Esophagus mucosa (tissue), 1 donor: ENCODE data around the gene MPP2. TPM values are rescaled to one million over a fixed set of nuclear protein-coding genes. Genes with fewer than 3 reads are reported as not detected.
"Not testable (repeated sequence)": the region's sequence is repeated elsewhere in the genome, so short reads cannot be mapped to it uniquely, and the experiment has no call there.

Experiments
- ATAC-seq: fragments of 200-7000 bp; cut with Tn5 transposase; one replicate; pipeline ENCODE4 v1.9.1; 2020
- total RNA-seq: library from RNA; stranded (reverse); gene quantifications from one replicate; pipeline ENCODE4 v1.2.4, GENCODE V29; 2023
- donor health status: DM: yes; HTN: yes; CAD: no.

MPP2 gene
- total RNA-seq, 1 donor from 2014 or later = 0.32 TPM

DNA sequence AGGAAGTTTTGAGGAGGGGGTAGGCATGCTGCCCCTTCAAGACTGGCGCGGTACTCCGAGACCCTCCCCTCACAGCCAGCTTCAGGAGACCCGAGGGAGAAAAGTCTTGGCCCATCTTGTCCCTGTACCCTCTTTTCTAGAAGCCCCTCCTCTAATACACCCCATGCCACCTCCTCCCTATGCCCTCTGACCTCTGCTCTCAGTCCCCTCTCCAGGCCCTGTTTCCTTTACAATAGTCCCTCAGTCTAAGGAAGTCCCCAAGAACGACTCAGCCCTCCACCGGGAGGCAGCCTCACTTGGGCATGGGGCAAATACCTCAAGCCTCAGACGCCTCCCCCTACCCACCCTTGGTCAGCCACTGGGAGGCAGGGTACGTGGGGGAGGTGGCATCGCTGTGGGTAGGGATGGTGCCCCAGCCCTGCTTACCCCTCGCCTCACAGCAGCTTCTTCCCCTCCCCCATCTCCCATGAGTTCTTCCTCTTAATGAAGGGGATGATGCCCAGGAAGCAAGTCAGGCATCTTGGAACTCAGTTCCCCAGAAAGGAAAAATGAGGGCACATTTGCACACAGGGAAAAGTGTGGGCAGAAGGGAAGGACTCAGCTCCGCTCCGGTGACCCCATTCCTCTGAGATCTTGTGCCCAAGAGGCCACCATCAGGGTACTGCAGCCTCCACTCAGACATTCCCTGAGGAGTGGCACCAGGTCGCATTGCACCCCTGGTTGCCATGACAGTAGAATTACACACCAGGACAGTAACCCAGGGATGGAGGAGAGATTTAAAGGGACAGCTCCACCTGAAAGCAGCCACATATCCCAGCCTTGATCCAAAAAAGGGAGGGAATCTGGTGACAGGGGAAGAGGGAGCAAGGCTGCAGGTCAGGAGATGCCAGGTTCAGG lies 6.2 kb downstream of the MPP2 start:
- ATAC-seq = no peak

DNA sequence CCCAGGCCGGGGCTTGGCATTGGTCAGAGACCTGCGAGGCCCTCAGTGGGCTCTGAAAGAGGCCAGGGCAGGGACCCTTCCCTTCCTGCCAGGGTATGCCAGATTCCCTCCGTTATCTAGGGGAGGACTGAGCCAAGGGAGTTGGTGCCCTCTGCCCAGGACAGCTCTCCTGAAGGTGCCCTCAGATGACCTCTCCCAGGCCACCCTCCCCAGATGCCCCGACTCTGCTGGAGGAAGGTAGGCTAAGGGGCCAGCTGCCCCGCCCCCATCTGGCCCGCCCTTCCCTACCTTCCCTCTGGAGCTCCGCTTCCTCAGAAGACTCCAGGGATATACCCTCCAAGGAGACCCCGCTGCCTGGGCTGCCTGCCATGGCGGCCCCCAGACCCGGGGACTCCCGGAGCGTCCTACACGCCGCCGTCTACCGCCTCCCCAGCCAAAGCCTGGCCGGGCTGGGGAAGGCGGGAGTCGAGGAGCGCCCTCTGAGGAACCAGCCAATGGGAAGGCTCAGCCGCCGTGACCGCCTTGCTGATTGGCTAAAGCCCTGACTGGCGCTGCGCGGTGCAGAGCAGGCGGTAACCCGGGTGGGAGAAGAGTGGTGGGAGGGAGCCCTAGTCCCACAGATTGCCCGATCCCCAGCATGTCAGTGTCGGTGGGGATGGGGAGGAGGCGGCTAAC lies 7.0 kb downstream of the MPP2 start:
- ATAC-seq = peak; percentile 86

DNA sequence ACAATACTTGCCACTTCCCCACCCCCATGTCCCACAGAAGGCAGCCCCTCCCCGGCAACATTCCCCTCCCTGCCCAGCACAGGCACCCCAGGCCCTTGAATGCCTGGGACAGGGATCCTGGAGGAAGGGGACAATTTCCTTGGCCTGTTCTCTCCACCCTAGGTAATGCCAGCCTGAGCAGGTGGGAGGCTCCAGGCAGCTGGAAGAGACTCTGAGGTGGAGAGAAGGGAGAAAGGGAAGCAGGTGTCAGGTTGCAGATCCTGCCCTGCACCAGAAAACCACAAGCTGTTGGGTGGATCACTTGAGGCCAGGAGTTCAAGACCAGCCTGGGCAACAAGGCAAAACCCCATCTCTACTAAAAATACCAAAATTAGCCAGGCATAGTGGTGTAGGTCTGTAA lies 8.9 kb downstream of the MPP2 start:
- no peak for ATAC-seq

DNA sequence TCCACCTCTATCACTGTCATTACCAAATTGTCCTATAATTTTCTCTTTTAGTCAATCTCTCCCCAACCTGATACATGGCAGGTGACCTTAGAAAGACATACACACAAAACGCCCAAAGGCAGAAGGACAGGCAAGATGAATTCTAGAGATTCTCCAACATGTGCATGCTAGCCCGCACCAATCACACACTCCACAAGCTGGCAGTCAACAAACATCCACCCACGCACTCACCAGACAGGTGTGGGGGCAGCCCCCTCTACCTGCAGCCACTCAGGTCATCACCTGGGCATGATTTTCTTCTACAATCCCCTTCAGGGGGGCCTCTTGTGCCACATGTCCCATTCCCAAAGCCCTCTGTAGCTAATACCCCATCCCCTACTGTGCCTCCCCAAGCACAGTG lies 9.5 kb downstream of the MPP2 start:
- no peak for ATAC-seq

DNA sequence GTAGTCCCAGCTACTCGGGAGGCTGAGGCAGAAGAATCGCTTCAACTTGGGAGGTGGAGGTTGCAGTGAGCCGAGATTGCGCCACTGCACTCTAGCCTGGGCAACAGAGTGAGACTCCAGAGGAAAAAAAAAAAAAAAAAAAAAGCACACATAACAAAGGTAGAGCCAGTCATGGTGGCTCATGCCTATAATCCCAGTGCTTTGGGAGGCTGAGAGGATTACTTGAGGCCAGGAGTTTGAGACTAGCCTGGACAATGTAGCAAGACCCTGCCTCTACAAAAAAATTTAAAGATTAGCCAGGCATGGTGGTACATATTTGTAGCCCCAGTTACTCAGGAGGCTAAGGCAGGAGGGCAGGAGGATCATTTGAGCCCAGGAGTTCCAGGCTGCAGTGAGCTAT lies 12.8 kb downstream of the MPP2 start:
- ATAC-seq = not testable (repeated sequence)

DNA sequence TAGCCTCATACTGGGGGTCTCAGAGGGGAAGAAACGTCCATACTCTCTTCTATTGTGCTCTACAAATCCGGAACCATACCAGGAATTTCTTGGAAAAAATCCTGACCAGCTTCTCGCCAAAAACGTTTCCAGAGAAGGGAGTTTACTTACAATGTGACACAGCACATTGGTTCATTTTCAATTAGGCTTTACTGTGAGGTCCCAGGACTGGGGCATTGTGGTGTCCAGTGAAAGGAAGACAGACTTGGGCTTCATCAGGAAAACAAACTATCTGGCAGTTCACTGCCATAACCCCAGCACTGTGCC lies 14.7 kb downstream of the MPP2 start:
- ATAC-seq = no peak

DNA sequence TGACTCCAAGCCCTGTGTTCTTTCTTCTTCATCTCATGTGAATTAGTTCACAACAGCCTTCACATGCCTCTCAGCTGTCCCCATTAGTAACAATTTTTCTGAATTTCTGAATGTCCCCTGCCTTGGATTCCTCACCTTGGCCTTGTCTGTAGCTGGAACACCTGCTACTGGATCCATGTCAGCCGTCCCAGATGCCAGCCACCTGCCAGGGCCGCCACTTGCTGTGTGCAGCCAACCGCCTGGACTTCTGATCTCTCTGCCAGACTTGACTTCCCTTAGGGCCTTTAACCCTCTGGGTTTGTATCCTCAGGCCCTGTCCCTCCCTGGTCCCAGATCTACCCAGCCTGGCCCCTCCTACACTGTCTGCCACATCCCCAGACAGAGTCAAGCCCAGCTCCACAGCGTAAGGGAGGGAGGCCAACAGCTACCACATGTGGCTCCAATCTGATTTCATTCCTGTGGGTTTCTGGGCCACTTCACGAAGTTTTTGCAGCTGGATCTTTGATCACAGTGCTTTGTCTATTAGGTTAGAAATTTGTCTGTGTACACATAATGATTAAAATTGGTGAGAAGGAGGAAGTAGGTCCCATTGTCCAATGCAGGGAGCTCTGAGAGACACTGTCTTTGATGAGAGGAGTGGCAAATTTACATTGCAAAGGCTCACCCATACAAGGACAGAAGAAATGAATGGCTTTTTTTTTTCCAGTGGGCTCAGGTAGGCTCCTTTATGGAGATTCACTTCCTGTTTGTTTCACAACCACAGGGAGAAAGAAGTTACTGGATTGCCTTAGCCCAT lies 15.3 kb downstream of the MPP2 start:
- ATAC-seq = no peak

DNA sequence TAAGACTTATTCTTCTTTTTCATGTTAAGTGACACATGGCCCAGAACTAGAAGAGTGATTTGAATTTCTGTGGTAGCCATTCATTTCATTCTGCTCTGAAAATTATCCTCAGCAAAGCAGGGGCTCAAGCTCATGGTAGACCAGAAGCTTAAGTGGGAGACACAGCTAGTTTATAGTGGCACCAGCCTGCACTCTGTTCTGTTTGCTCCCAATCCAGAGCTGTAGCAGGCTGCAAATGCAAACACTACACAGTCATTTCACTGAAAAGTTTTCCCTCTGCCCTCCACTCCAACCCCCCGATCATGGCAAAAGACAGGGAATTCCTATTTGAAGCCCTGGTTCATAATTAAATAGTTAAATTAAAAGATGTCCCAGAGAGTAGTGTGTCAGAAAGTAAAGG lies 17.1 kb downstream of the MPP2 start:
- ATAC-seq = no peak

DNA sequence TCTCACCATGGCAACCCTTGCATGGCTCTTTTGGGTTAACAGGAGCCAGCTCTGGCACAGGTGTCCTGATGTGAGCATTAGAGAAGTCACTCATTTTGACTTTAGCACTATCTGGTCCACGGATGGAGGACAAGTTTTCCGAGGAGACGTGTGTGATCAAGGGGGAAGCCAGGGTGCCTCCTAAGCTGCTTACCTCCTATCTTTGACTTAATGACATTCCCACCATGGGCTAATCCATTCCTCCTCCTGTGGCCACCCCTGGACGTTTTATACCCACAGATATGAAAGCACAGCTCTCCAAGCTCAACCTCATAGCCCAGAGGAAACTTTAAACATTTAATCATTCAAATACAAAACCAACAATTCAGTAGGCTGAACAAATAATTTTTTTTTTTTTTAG lies 18.8 kb downstream of the MPP2 start:
- ATAC-seq = no peak

DNA sequence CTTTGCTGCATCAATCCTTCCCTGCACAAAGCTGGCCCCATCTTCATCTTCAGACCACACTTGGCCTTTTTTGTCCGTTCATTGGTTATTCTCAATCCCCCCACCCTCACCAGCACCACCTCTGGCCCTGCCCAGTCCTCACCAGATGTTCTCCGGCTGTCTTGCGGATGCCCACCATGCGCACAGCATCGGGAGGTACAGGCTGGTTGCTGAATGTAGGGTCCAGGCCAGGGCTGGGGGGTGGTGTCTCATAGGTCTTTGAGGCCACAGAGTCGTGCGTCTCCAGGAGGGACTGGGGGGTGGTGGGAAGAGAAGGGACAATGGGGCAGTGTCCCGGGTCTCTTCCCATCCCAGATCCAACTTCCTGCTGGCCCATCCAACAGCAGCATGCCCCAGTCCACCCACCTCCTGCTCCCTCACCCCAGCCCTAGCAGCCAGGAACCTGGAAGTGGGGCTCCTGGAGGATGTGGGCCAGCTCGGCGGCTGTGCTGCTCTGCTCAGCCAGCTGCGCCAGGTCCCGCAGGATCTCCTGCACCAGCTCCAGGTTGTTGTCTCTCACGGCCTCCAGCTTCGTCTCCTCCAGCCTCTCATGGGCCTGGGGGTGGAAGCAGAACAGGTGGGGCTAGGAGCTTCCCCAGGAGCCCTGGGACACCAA lies 24.4 kb downstream of the MPP2 start:
- no peak for ATAC-seq

DNA sequence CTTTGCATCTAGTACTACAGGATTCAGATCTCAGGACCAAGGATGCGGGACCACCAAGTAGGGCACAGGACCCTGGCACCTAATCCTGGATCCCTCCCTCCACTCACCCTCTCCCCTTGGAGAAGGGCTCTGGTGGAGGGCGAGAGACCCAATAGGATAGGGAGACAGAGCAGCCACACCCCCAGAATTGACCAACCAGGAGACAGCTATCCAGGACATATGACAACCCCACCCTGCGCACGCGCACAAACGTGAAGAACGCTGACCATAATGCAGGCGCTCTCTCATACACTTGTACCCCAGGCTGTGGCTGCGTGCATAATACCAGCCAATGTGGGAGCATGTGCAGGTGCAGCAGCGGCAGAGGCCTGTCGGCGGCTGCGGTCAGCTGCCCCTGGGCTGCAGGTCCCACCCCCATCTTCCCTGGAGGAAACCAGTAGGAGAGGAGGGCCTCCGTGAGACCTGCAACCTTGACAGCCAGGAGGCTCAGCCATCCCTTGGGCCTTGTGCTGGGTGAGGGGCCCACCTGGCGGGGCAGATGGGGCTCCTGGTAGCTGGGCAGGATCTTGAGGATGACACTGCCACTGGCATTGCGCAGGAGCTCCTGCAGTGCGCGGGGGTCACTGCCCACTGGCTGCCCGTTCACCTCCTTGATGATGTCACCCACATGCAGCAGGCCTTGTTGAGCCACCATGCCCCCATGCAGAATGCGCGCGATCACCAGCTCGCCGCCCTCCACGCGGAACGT lies 25.4 kb downstream of the MPP2 start:
- no peak for ATAC-seq

DNA sequence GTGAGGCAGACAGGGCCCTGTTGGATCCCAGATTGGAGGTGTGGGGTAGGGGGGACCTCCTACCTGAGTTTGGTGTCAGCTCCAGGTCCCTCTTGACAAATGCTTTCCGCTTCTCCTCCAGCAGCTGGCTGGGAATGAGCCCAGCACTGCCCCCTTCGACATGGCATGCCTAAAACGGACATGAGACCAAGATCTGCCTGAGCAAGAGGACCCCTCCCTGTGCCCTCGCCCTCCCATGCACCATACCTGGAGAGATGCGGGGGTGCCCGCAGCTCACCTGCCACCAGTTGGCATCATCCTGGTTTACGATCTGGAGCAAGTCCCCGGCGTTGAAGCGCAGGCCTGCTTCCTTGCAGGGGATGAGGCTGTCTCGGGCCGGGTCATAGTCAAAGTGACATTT lies 26.2 kb downstream of the MPP2 start:
- no peak for ATAC-seq

DNA sequence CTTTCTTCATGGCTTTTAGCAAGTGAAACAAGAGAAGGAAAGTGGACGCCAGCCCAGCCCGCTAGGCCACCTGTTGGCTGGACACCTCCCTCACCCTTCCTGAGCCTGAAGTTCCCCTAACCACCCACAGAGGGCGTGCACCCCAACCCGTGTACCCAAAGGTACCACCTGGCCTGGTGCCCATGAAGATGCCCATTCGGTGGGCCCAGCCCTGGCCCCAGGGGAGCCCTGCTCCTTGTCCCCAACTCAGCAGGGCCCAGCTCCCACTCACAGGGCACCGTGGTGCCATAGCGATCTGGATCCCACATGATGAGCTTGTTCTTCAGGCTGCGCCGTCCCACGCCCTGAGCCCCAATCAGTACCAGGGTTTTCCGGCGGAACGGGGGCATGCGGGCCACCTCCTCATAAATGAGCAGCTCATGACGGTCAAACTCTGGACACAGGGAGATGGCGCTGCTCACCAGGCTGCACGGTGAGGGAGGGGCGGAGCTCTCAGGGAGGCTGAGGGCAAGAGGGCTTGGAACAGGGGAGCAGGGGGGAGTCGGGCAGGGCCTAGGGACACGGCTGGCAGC lies 26.8 kb downstream of the MPP2 start:
- ATAC-seq = peak; percentile 11

DNA sequence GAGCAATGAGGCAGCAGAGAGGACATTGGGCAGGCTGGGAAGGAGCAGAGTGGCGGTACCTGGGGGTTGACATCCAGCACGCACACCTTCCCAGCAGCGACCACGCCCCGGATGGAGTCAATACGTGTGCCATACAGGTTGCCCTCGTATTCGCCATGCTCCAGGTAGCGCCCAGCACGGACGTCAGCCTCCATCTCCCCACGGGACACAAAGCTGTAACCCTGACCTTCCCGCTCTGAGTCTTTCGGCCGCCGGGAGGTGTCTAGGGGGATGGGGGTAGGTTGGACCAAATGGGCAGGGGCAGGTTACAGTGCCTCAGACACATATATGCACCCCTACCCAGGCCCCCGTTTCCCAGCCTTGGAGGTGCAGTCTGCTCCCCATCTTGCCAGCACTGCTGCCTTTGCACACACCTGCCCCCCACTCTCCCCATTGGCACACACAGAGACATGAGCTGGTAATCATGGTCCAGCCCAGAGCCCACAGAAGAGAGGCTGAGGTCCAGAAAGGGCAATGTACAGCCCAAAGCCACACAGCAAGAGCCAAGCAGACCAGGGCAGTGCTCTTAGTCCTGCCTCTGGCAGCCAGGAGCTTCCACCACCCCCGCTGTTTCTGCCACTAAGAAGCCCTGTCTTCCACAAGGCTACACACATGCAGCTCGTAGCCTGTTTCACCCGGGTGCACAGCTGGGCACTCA lies 27.5 kb downstream of the MPP2 start:
- no peak for ATAC-seq

DNA sequence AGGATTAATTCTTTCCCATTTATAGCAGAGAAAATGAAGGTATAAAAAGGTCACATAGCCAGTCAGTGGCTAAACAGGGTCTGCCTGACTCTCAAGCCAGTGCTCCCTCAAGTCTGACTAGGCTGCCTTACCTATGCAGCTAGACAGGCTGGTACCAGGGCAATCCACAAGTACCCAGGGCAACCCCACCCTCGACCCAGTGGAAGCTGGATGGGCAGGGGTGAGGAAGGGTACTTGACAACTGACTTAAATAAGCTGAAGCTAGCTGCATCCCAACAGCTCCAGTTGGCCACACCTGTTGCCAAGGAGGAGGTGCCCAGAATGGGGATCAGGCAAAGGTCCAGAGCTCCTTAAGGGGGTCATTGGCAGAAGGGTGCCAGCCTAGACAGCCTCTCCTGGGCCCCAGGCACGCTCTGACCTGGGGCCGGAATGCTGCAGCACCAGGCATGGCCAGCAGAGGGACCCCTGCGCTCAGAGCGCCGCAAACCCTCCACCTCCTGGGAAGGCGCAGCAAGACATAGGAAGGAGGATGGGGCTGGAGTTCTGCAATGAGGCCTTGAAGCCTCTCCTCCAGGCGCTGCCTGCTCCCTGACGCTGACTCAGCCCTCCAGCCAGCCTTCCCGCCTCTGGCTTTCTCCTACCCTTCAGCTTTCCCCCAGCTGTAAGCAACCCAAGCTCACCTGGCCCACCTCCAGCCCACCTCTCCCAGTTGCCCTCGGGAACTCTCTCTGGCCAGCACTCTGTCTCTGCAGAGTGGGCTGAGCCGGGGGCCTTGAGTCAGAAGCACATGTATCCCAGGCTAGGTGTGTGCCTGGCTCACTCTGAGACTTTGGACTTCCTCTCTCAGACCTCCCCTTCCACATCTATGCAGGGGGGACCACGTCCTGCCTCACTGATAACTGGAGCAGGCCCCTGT lies 28.8 kb downstream of the MPP2 start:
- peak; percentile 86 for ATAC-seq

DNA sequence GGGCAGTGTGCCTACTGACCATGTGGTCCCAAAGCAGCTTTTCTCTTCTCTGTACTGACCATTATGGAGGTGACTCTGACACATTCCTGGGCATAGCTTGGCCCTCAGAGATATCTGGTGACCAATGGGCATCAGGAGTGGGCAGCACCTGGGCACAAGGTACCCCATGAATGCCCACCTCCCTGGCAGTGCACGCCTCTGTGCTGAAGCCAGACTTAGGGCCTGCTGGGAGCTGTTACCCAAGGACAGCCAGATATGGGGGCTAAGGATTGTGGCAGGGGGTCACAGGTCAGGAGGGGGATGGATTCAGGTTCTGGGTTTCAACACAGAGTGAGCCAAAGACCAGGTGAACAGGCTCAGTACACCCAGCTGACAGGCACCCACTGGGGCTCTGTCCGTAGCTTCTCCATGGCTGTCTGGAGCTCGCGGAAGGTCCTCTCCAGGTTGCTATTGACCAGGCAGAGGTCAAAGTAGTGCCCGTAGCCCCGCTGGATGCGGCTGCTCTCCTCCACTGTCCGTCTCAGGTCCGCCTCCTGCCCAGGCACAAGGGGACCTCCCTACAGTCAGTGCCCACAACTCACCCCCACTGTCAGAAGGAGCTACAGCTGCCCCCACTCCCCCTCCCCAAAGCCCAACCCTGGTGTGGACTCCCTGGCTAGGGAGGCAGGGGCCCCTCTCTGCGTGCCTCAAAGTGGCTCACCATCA lies 29.7 kb downstream of the MPP2 start:
- ATAC-seq = no peak

DNA sequence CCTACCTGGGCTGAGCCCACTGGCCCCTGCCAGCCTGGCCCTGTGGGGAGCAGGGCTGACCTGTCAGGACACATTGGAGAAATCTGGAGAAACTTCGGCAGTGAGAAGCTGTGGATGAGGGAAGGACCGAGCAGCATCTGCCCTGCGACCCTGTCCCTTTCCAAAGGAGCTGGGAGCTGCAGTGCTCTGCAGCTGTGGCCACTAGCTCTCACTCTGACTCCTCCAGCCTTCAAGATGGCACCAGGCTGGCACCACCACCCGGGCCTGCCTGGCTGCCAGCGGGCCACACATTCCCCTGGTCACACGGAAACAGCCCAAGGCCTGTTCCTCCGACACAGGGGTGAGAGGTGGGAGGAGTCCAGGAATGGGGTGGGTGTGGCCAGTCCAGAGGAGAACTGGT lies 30.3 kb downstream of the MPP2 start:
- ATAC-seq = no peak

DNA sequence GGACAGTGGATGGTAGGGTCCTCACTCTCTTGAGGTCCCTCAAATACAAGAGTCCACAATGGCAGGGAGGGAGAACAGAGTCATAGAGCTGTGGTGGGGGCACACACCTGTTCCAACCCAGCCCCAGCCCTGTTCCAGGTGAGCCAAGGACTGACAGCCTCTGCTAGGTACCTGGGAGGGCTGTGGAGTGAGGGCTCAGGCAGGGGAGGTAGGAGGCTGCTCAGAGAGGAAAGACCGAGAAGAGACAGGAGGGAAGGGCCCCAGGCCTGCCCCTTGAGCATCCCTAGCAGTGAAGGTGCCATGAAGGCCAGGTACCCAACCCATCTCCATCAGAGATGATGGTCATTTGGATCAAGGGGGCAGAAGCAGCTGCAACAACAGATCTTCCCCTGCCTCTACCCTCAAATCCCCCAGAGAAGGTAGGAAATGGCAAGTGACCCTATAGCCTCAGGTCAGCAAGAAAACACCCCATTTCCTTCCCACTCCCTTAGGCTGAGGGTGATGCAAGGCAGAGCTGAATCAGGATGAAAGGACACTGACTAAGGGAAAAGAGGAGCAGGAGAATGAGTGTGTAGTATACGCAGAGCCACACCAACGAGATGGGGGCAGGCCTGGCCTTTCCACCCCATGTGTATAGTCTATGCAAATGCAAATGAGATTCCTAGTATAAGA lies 31.7 kb downstream of the MPP2 start:
- ATAC-seq = no peak

DNA sequence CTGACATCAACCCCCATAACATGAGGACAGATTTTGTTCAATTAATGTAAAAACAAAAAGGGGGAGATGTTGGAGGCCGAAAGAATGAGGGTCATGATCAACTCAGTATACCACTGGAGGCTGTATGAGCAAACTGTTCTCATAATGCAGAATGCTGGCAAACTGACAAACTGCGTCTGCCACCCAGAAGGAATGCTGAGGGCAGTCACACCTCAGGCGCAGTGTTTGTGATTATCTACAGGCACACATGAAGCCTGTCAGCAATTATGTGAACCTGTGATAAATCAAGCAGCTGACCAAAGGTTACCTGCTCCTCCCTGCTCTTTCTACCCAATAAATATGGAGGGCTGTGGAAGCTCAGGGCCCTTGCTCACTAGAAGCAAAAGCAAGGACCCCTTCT lies 33.0 kb downstream of the MPP2 start:
- no peak for ATAC-seq
